NCI-H187 (cell line): Measurements from ENCODE around the gene ALDH16A1.

Source experiments
- DNase-seq, 2 experiments: peaks; one replicate each; lab custom pipeline; 2025; lab: John Stamatoyannopoulos, UW

ALDH16A1 gene

DNA sequence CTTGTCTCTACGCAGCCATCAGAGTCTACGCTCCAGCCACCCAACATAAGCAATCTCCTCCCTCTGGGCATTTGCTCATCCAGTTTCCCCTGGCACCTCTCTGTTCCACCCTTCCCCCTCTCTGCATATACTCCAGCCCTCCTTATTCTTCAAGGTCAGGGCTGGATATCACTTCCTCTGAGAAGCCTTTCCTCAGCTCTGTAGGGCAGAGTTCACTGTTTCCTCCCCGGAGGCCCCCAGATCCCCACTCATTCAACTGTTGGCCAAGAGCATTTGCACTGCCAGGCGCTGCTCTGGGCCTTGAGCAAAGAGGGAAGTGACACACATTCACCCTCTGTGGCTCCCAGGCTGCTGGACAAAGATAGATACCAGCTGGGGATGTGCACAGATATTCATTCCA, 62.7 kb downstream of the ALDH16A1 start:
- DNase-seq = no peak

DNA sequence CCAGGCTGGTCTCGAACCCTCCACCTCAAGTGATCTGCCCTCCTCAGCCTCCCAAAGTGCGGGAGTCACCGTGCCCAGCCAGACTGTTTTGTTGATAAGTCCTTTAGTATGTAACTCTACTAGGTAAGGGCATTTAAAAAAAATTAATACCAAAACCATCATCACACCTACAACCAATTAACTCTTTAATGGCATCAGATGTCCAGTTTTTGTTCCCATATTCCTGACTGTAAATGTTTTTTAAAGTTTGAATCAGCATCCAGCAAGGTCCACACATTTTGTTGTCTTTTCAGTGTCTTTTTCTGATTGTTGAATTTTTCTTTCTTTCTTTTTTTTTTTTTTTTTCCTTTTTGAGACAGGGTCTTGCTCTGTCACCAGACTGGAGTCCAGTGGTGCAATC, 65.0 kb downstream of the ALDH16A1 start:
- DNase-seq = no peak
